ENCODE results near the gene VKORC1. TPM values are rescaled to one million over a fixed set of nuclear protein-coding genes. Genes with fewer than 3 reads are reported as not detected.

The VKORC1 gene
- total RNA-seq, 2 donors from 2014 or later, result 30.6 to 31.7 TPM

DNA sequence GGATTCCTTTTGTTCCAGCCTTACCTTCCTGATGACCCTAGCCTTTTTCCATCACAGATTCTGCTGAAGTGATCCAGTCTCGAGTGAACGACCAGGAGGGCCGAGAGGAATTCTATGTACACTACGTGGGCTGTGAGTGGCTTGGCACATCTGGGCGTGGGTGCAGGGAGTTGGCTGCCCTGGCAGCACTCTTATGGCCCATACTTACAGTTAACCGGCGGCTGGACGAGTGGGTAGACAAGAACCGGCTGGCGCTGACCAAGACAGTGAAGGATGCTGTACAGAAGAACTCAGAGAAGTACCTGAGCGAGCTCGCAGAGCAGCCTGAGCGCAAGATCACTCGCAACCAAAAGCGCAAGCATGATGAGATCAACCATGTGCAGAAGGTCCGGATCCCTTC, 25.5 kb upstream of the VKORC1 start:
- ATAC-seq, result no peak
- H3K36me3 Mint-ChIP-seq (ENCODE audit: low read depth), result peaks cover 6% of the 10 kb centered on the region
- H3K27me3 Mint-ChIP-seq, result no peaks in the 10 kb centered on the region
- no peaks in the 10 kb centered on the region for H3K9me3 ChIP-seq (ENCODE audit: control insufficient read depth, low read length, poor library complexity, severe bottlenecking)
- no peak overlapping the region for H3K4me3 Mint-ChIP-seq
- DNase-seq, result no peak
- H3K27ac Mint-ChIP-seq, result no peak overlapping the region
- peaks cover 12% of the 10 kb centered on the region for H3K4me1 Mint-ChIP-seq

- peak overlapping the region; percentile 93 for H3K4me3 Mint-ChIP-seq
- peak overlapping the region; percentile 95 for H3K27ac Mint-ChIP-seq
- ATAC-seq (no peak), DNase-seq (no peak)
- peaks cover 6% of the 10 kb centered on the region for H3K36me3 Mint-ChIP-seq (ENCODE audit: low read depth)
- no peaks in the 10 kb centered on the region for H3K9me3 ChIP-seq (ENCODE audit: control insufficient read depth, low read length, poor library complexity, severe bottlenecking)
- H3K4me1 Mint-ChIP-seq, result peaks cover 14% of the 10 kb centered on the region
- no peaks in the 10 kb centered on the region for H3K27me3 Mint-ChIP-seq
Observed at GRCh38 chr16:31118223-31119155, 23.9 kb upstream of the VKORC1 start.

DNA sequence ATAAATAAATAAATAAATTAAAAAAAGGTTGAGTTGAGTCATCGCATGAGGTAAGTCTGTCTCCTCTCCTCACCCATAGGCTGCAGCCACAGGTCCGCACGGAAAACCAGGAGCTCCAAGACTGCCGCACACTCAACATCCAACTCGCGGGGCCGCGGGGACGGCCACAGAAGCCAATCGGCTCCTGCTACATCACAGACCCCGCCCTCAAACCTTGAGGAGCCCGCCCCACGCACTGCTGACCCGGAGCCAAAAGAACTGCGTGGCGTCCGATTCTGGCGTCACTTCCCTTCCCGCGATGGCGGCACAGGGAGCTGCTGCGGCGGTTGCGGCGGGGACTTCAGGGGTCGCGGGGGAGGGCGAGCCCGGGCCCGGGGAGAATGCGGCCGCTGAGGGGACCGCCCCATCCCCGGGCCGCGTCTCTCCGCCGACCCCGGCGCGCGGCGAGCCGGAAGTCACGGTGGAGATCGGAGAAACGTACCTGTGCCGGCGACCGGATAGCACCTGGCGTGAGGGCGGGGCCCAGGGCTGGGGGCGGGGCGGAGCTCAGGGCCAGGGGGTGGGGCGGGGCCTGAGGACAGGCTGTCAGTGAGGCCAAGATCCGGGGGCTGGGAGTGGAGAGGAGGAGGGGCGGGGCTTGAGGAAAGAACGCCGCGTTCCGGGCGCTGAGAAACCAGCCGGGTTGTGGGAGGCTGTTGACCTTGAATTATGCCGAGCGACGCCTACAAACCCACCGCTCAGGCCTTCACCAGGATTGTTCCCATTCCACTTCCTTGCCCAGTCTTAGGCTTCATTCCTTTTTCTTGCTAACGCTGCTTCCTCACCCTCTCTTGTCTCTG, 23.0 kb upstream of the VKORC1 start, which contains the start of gene KAT8:
Gene KAT8, plus strand, starts transcription at position 281 of the 839 bp plus-strand sequence. Its CDS starts 18 bp downstream, at position 299.
- peak; percentile 92 for ATAC-seq
- Mint-ChIP-seq H3K4me1 (peaks cover 14% of the 10 kb centered on the region), H3K4me3 (peak within 1 kb of the TSS; percentile 93), H3K36me3 (ENCODE audit: low read depth) (peaks cover 6% of the 10 kb centered on the region), H3K27me3 (no peaks in the 10 kb centered on the region), H3K27ac (peak within 1 kb of the TSS; percentile 95)
- H3K9me3 ChIP-seq (ENCODE audit: control insufficient read depth, low read length, poor library complexity, severe bottlenecking), result no peaks in the 10 kb centered on the region
- peak; percentile 92 to 96 (median 96) for DNase-seq

GRCh38 chr16:31114468-31114867, 19.9 kb upstream of the VKORC1 start:
- Mint-ChIP-seq H3K36me3 (ENCODE audit: low read depth) (peaks cover 2% of the 10 kb centered on the region), H3K4me1 (peaks cover 18% of the 10 kb centered on the region), H3K4me3 (no peak overlapping the region), H3K27ac (no peak overlapping the region), H3K27me3 (no peaks in the 10 kb centered on the region)
- H3K9me3 ChIP-seq (ENCODE audit: control insufficient read depth, low read length, poor library complexity, severe bottlenecking), result no peaks in the 10 kb centered on the region
- no peak for DNase-seq
- ATAC-seq, result no peak

DNA sequence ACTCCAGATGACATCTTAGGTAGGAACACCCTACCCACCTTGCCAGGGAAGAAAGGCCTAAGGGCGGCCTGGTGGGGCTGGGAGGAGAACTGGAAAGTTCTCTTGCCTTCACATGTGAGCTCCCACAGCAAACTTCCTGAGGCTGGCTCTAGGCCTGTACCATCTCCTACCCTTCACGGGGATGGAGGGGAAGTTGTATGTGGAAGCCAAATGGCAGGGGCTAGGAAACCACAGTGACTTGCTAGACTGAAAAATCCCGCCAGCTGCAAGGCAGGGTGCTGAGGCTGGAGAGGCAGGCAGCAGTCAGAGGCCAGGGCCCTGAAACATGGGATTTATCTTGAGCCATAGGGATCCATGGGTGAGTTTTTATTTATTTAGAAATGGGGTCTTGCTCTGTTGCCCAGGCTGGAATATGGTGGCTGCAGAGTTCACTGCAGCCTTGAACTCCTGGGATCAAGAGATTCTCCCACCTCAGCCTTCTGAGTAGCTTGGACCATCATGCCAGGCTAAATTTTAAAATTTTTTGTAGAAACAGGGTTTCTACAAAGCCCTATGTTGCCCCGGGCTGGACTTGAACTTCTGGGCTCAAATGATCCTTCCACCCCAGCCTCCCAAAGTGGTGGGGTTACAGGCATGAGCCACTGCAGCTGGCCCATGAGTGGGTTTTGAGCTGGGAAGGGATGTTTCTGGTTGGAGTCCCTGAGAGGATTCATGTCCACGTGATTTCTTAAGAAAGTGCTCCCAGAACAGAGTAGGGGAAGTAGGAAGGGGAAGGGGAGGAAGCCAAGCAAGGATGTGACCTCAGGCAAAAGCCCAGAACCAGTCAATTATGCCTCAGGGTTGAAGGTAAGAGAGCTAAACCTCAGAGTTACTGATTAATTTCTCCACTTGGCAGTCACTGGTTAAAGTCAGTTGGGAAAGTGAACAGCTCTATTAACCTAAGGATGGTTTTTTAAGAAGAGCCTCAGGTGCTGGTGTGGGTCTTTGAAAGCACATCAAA, 18.8 kb upstream of the VKORC1 start:
- no peak overlapping the region for H3K4me3 Mint-ChIP-seq
- H3K9me3 ChIP-seq (ENCODE audit: control insufficient read depth, low read length, poor library complexity, severe bottlenecking), result no peaks in the 10 kb centered on the region
- peak overlapping the region; percentile 24 for H3K27ac Mint-ChIP-seq
- H3K27me3 Mint-ChIP-seq, result no peaks in the 10 kb centered on the region
- no peak for ATAC-seq
- H3K36me3 Mint-ChIP-seq (ENCODE audit: low read depth), result peaks cover 2% of the 10 kb centered on the region
- peaks cover 14% of the 10 kb centered on the region for H3K4me1 Mint-ChIP-seq
- DNase-seq, result no peak

GRCh38 chr16:31112711-31113110, 18.1 kb upstream of the VKORC1 start:
- Mint-ChIP-seq H3K36me3 (ENCODE audit: low read depth) (peaks cover 2% of the 10 kb centered on the region), H3K4me3 (no peak overlapping the region), H3K27ac (peak overlapping the region; percentile 24), H3K27me3 (no peaks in the 10 kb centered on the region), H3K4me1 (peaks cover 12% of the 10 kb centered on the region)
- DNase-seq (no peak), ATAC-seq (no peak)
- H3K9me3 ChIP-seq (ENCODE audit: control insufficient read depth, low read length, poor library complexity, severe bottlenecking), result no peaks in the 10 kb centered on the region

DNA sequence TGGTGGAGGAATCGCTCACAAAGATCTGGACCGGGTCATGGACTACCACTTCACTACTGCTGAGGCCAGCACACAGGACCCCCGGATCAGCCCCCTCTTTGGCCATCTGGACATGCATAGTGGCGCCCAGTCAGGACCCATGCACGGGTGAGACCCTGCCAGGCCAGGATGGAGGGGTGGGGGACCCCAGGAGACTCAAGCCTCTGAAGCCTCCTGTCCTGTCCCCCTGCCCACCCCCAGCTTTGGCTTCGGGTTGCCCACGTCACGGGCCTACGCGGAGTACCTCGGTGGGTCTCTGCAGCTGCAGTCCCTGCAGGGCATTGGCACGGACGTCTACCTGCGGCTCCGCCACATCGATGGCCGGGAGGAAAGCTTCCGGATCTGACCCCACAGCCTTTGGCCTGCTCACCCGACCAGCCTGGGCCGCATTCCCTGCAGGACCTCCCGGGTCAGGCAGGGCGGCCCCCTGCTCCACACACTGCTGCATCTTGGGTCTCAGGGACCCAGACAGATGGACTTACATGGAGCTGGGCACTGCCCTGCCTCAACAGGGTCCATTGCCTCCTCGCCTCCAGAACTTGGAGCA, 17.4 kb upstream of the VKORC1 start:
- Mint-ChIP-seq H3K27ac (no peak overlapping the region), H3K36me3 (ENCODE audit: low read depth) (peaks cover 2% of the 10 kb centered on the region), H3K27me3 (no peaks in the 10 kb centered on the region), H3K4me3 (no peak overlapping the region), H3K4me1 (peaks cover 15% of the 10 kb centered on the region)
- H3K9me3 ChIP-seq (ENCODE audit: control insufficient read depth, low read length, poor library complexity, severe bottlenecking), result no peaks in the 10 kb centered on the region
- ATAC-seq (no peak), DNase-seq (no peak)

- Mint-ChIP-seq H3K36me3 (ENCODE audit: low read depth) (peaks cover 2% of the 10 kb centered on the region), H3K27me3 (no peaks in the 10 kb centered on the region), H3K27ac (no peak overlapping the region), H3K4me3 (peak overlapping the region; percentile 87), H3K4me1 (peaks cover 17% of the 10 kb centered on the region)
- no peaks in the 10 kb centered on the region for H3K9me3 ChIP-seq (ENCODE audit: control insufficient read depth, low read length, poor library complexity, severe bottlenecking)
- ATAC-seq (no peak), DNase-seq (no peak)
Observed at GRCh38 chr16:31110106-31111034, 15.8 kb upstream of the VKORC1 start.

DNA sequence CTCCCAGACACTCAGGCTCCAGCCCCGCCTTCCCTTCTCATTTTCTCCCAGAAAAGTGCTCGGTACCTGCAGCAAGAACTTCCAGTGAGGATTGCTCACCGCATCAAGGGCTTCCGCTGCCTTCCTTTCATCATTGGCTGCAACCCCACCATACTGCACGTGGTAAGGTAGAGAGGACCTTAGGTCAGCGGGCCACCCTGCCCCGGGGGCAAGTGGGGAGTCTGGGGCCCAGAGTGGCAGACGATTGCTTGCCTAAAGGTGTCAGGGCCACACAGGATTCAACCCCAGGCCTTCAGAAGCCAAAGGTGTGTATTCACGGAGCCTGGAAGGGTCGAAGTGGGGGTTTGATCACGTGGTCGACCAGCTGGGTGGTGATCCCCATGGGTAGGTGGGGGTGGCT, 15.0 kb upstream of the VKORC1 start:
- Mint-ChIP-seq H3K4me3 (peak overlapping the region; percentile 87), H3K27me3 (no peaks in the 10 kb centered on the region), H3K36me3 (ENCODE audit: low read depth) (peaks cover 2% of the 10 kb centered on the region), H3K27ac (no peak overlapping the region), H3K4me1 (peaks cover 17% of the 10 kb centered on the region)
- ATAC-seq (no peak), DNase-seq (no peak)
- no peaks in the 10 kb centered on the region for H3K9me3 ChIP-seq (ENCODE audit: control insufficient read depth, low read length, poor library complexity, severe bottlenecking)

DNA sequence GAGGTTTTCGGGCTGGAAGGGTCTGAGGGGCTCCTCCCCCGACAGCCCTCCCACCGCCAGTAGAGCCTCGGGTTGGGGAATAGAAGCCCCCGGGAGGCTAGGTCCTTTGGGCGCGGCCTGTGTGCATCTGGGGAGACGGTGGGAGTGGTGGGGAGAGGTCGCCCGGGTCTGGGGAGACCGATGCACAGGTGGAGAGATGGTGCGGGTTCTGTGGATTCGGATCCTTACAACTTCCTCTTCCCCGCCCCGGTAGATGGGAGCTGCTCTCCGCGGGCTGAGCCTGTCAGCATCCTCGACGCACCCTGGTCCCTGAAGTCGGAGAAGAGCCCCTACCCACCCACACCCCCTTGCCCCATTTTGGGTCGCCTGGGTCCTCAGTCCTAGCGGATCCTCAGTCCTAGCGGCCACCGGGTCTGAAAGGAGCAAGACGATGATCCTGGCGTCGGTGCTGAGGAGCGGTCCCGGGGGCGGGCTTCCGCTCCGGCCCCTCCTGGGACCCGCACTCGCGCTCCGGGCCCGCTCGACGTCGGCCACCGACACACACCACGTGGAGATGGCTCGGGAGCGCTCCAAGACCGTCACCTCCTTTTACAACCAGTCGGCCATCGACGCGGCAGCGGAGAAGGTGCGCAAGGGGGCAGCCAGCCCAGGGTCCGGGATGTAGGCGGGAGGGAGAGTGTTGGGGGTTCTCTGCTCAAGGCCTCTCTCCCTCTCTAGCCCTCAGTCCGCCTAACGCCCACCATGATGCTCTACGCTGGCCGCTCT, 14.4 kb upstream of the VKORC1 start:
- H3K27ac Mint-ChIP-seq, result no peak overlapping the region
- DNase-seq (no peak), ATAC-seq (no peak)
- H3K9me3 ChIP-seq (ENCODE audit: control insufficient read depth, low read length, poor library complexity, severe bottlenecking), result no peaks in the 10 kb centered on the region
- peak overlapping the region; percentile 87 for H3K4me3 Mint-ChIP-seq
- H3K27me3 Mint-ChIP-seq, result no peaks in the 10 kb centered on the region
- H3K4me1 Mint-ChIP-seq, result peaks cover 17% of the 10 kb centered on the region
- H3K36me3 Mint-ChIP-seq (ENCODE audit: low read depth), result peaks cover 2% of the 10 kb centered on the region

Measured in T-helper 17 cell (primary cell).